Measurements from ENCODE around the gene DCHS1.

DNA sequence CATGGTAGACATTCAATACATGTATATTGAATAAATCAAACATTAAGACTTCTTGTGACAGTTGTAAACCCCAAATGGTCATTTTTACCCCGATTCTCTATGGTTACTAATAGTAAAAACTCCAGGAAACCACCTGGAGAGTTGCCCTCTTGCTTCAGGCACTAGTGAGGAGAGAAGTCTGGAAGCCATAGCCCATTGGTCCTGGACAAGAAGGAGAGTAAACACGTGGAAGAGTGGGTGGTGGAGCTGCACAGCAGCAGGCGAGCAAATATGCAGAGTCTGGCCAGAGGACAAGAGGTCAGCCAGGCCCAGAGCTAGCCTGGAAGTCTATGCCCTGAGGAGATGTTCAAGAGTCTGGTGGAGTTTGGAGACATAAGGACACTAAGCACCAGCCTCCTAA, 17.7 kb downstream of the DCHS1 start:
- TF ChIP-seq EZH2phosphoT487 (IDR thresholded peaks at IDR 0.05; ENCODE audit: low read depth, severe bottlenecking, unreplicated experiment) = no peak
- TF ChIP-seq, protein P1, sequence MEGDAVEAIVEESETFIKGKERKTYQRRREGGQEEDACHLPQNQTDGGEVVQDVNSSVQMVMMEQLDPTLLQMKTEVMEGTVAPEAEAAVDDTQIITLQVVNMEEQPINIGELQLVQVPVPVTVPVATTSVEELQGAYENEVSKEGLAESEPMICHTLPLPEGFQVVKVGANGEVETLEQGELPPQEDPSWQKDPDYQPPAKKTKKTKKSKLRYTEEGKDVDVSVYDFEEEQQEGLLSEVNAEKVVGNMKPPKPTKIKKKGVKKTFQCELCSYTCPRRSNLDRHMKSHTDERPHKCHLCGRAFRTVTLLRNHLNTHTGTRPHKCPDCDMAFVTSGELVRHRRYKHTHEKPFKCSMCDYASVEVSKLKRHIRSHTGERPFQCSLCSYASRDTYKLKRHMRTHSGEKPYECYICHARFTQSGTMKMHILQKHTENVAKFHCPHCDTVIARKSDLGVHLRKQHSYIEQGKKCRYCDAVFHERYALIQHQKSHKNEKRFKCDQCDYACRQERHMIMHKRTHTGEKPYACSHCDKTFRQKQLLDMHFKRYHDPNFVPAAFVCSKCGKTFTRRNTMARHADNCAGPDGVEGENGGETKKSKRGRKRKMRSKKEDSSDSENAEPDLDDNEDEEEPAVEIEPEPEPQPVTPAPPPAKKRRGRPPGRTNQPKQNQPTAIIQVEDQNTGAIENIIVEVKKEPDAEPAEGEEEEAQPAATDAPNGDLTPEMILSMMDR (IDR thresholded peaks at IDR 0.05; ENCODE audit: poor library complexity) = no peak

All from hepatocyte (in vitro differentiated cells).